Muscle of arm (tissue), 12 donors: Measurements from ENCODE around the gene CHSY3. TPM values are rescaled to one million over a fixed set of nuclear protein-coding genes. Genes with fewer than 3 reads are reported as not detected.
"Not testable (repeated sequence)": the region's sequence is repeated elsewhere in the genome, so short reads cannot be mapped to it uniquely, and the experiment has no call there.

Experiments used
- DNase-seq: peaks from one replicate; pipeline ENCODE4 v3.0.0-alpha.2; 2013
- polyA plus RNA-seq, 12 donors: library from polyadenylated mRNA; unstranded; fragments of 120-200 nt; gene quantifications; one replicate each; pipeline ENCODE4 v1.2.1, GENCODE V29; 2013; ENCODE audit not compliant: insufficient read length in 12 of 12

Gene CHSY3
- polyA plus RNA-seq, 12 donors = 3.7 to 7.8 (median 5.2) TPM; not detected in 1

GRCh38 chr5:130159968-130160367 lies 255.7 kb downstream of the CHSY3 start:
- no peak for DNase-seq

- no peak for DNase-seq
Measured at GRCh38 chr5:130164966-130165365, 260.7 kb downstream of the CHSY3 start.

GRCh38 chr5:130166839-130167490 lies 262.7 kb downstream of the CHSY3 start:
- DNase-seq = no peak

GRCh38 chr5:130168211-130168610 lies 263.9 kb downstream of the CHSY3 start:
- DNase-seq = no peak

DNA sequence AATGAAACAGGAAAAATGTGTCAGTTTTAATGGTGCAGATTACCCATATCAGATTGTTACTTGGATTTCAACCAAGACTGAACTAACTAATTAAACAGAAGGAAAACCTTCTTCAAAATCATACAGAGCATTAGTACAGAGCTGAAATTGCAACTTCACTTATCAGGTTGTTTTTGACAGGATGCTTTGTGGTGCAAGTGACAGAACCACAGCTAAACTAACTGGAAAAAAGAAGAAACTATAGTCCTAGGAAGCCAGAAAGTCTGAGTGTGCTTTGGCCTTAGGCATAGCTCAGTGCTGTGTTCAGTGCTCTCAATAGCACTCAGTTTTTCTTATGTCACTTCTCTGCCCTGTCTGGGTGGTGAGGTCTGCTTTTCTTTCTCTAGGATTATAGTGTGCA lies 267.4 kb downstream of the CHSY3 start:
- no peak for DNase-seq

- no peak for DNase-seq
Measured at GRCh38 chr5:130183115-130183514, 278.9 kb downstream of the CHSY3 start.

DNA sequence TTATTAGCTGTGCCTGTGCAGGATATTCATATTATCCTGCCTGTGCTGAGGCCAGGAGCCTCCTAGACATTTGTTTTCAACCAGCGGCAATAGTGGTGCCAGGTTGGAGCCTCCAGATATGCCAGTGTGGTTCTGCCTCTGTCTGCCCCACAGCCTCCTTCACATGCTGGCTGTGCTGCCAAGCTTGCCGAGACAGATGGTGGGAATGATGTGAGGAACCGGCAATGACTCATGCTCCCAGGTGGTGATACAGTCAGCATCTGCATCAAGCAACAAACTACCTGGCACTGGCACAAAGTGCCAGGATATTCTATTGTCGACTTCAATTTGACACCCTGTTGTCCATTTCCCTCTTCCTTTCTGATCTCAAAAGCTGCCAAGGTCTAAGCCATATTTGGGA lies 285.7 kb downstream of the CHSY3 start:
- DNase-seq = no peak

DNA sequence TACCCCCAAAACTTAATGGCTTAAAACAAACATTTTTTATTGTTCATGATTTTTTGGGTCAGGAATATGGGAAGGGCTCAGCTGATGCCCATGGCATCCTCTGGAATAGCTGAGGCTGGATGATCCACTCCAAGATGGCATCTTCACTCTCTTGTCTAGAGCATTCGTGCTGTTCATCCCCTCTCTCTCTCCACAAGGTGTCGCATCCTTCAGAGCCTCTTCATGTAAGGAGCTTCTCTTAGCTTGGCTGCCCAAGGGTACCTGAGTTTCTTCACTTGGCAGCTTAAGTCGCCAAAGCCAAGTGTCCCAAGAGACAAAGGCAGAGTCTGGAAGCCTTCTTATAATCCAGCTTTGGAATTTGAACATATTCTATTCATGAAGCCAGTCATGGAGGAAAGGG lies 294.7 kb downstream of the CHSY3 start:
- DNase-seq = no peak

DNA sequence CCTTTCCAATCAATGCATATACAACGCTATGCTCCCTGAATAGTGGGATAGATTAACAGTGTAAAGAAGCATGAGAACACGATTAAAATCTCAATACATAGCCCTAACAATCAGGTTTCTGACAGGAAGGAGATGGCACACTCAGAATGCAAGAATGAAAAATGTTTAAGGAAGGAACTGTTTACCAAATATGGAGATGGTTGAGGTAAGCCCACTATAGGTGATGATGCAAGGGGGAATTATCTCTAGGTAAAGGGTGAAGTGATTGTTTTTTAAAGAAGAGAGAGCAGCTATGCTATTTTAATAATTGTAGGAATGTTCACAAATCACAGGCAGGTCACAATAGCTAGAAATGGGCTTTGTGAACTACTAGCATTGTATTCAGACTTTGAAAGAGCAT lies 302.4 kb downstream of the CHSY3 start:
- no peak for DNase-seq

- DNase-seq = no peak
Measured at GRCh38 chr5:130213607-130214006, 309.3 kb downstream of the CHSY3 start.

- DNase-seq = peak; percentile 52
Measured at GRCh38 chr5:130216286-130216685, 312.0 kb downstream of the CHSY3 start.

GRCh38 chr5:130222573-130222972 lies 318.3 kb downstream of the CHSY3 start:
- DNase-seq = no peak

GRCh38 chr5:130226556-130226955 lies 322.3 kb downstream of the CHSY3 start:
- DNase-seq = not testable (repeated sequence)

DNA sequence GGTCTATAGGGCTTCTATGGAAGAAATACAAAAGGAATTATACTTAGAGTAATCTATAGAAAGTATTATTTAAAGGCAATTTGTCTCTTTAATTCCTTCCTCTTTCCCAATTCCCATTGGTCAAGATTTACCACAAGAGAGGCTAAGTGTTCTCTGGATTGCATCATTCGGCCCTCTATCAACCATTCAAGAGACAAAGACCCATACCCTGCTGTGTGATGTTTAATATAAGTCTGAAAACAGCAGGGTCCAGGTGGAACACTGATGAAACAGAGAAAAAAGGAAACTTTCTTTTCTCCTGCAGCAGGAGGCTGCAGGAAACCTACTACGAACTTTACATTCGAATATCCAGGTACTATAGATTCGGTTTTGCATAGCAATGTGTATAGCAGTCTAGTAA lies 323.4 kb downstream of the CHSY3 start:
- no peak for DNase-seq

GRCh38 chr5:130231786-130232185 lies 327.5 kb downstream of the CHSY3 start:
- no peak for DNase-seq

- no peak for DNase-seq
Measured at GRCh38 chr5:130234816-130235215, 330.6 kb downstream of the CHSY3 start.

Other genes starting within 250 kb of the CHSY3 start
- gene MINAR2, start 156.4 kb upstream of the CHSY3 start, polyA plus RNA-seq = under 1 TPM in 10 of 12 donors, not detected in 2; 0.05 to 0.41 (median 0.25) TPM